ENCODE results near the gene DPPA3.
"Not testable (repeated sequence)": the region's sequence is repeated elsewhere in the genome, so short reads cannot be mapped to it uniquely, and the experiment has no call there.

Gene DPPA3

DNA sequence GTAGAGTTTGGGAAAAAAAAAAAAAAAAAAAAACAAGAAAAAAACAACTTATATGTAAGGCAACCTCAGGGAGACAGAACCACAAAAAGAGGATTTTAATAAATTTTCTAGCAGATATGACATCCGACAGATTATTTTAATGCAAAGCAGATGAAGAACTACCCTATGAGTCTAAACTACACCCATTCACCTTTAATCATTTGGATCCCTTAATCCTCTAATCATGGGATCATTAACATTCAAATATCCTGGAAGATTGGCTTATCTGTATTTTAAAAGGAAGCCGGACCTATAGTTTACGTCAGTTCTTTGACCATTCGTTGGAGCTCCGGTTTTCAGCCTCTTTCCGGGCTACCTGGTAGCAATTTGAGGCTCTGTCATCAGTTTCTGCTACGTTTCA lies at the start of gene DPPA3:
Gene DPPA3 (plus strand): TSS at position 301 of the 400 bp plus-strand sequence. CDS start 138 bp downstream, outside the sequence.
- Mint-ChIP-seq H3K9me3 (no peaks in the 10 kb centered on the region), H3K27ac (no peak within 1 kb of the TSS), H3K4me1 (ENCODE audit: low read depth) (no peaks in the 10 kb centered on the region), H3K27me3 (ENCODE audit: low read depth) (no peaks in the 10 kb centered on the region), H3K36me3 (ENCODE audit: low read depth) (no peaks in the 10 kb centered on the region), H3K4me3 (no peak within 1 kb of the TSS)

- Mint-ChIP-seq H3K9me3 (no peaks in the 10 kb centered on the region), H3K4me1 (ENCODE audit: low read depth) (no peaks in the 10 kb centered on the region), H3K36me3 (ENCODE audit: low read depth) (no peaks in the 10 kb centered on the region), H3K4me3 (no peak overlapping the region), H3K27me3 (ENCODE audit: low read depth) (no peaks in the 10 kb centered on the region), H3K27ac (no peak overlapping the region)
These were observed 49.5 kb upstream of the DPPA3 start for GRCh38 chr12:7661741-7662140.

- H3K4me3 Mint-ChIP-seq = no peak overlapping the region
- no peaks in the 10 kb centered on the region for H3K9me3 Mint-ChIP-seq
- no peak overlapping the region for H3K27ac Mint-ChIP-seq
- no peaks in the 10 kb centered on the region for H3K27me3 Mint-ChIP-seq (ENCODE audit: low read depth)
- no peaks in the 10 kb centered on the region for H3K4me1 Mint-ChIP-seq (ENCODE audit: low read depth)
- no peaks in the 10 kb centered on the region for H3K36me3 Mint-ChIP-seq (ENCODE audit: low read depth)
These were observed 44.6 kb upstream of the DPPA3 start for GRCh38 chr12:7666595-7666994.

GRCh38 chr12:7667125-7667524 lies 44.1 kb upstream of the DPPA3 start:
- H3K27ac Mint-ChIP-seq = no peak overlapping the region
- H3K36me3 Mint-ChIP-seq (ENCODE audit: low read depth) = no peaks in the 10 kb centered on the region
- no peak overlapping the region for H3K4me3 Mint-ChIP-seq
- H3K27me3 Mint-ChIP-seq (ENCODE audit: low read depth) = no peaks in the 10 kb centered on the region
- H3K4me1 Mint-ChIP-seq (ENCODE audit: low read depth) = no peaks in the 10 kb centered on the region
- no peaks in the 10 kb centered on the region for H3K9me3 Mint-ChIP-seq

DNA sequence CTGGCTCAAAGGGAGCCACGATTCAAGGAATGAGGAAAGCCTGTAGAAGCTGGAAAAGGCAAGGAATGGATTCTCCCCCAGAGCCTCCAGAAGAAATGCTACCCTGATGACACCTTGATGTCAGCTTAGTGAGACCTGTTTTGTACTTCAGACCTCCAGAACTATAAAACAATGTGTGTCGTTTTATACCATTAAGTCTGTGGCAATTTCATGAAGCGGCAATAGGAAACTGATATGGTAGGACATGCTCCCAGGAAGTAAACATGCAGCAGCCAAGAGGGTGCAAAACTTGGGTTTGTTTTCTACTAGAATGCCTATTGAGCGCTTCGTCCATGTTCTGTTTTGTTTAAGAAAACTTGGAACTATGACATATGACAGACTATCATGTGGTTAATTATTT lies 43.1 kb upstream of the DPPA3 start:
- no peak overlapping the region for H3K4me3 Mint-ChIP-seq

DNA sequence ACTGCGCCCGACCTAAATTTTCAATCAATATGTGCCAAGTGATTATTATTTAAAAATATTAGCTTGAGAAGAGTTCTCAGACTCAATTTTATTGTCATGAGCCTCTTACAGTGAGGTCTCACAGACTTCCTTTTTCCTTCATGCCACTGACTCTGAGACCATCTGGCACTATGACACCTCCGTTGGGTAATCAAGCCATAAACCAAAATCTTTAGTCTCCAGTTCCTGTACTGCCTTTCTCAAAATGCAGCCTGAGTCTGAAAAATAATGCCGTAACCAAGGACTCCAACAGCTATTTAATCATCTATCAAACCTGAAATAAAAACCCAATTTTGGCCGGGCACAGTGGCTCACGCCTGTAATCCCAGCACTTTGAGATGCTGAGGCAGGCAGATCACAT lies 35.8 kb upstream of the DPPA3 start:
- not testable (repeated sequence) for H3K36me3 Mint-ChIP-seq (ENCODE audit: low read depth); H3K4me1 Mint-ChIP-seq (ENCODE audit: low read depth); H3K4me3 Mint-ChIP-seq; H3K9me3 Mint-ChIP-seq; H3K27ac Mint-ChIP-seq; H3K27me3 Mint-ChIP-seq (ENCODE audit: low read depth)

More for the DNA sequence above, 43.1 kb upstream of the DPPA3 start:
- Mint-ChIP-seq H3K27me3 (ENCODE audit: low read depth) (no peaks in the 10 kb centered on the region), H3K4me1 (ENCODE audit: low read depth) (no peaks in the 10 kb centered on the region), H3K27ac (no peak overlapping the region), H3K36me3 (ENCODE audit: low read depth) (no peaks in the 10 kb centered on the region), H3K9me3 (no peaks in the 10 kb centered on the region)

DNA sequence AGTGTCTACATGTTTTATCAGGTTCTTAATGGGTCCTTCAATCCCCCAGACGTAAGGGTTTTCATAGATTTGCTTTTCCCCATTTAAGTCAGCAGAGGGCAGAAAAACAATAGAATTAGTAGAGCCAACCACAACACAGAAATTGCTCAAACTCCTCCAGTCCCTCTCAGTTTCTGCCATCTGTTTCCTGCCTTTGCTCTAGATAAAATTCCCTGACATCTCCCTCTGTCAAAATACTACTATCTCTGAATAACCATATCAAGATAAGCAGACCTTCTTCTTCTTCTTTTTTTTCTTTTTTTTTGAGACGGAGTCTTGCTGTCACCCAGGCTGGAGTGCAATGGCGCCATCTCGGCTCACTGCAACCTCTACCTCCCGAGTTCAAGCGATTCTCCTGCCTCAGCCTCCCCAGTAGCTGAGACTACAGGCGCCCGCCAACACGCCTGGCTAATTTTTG lies 33.8 kb upstream of the DPPA3 start:
- H3K27ac Mint-ChIP-seq; H3K27me3 Mint-ChIP-seq (ENCODE audit: low read depth); H3K9me3 Mint-ChIP-seq; H3K4me3 Mint-ChIP-seq; H3K36me3 Mint-ChIP-seq (ENCODE audit: low read depth); H3K4me1 Mint-ChIP-seq (ENCODE audit: low read depth): not testable (repeated sequence)

DNA sequence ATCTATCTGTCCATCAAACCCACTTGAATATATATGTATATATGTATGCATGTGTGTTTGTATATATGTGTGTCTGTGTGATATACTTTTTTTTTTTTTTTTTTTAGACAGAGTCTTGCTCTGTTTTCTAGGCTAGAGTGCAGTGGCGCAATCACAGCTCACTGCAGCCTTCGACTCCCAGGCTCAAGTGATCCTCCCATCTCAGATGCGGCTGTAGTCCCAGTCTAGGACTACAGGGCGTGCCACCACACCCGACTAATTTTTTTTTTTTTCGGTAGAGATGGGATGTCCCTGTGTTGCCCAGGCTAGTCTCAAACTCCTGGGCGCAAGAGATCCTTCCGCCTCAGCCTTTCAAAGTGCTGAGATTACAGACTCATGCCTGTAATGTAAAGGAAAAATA lies 32.5 kb upstream of the DPPA3 start:
- H3K4me1 Mint-ChIP-seq (ENCODE audit: low read depth) = peaks cover 4% of the 10 kb centered on the region
- no peak overlapping the region for H3K4me3 Mint-ChIP-seq
- H3K27ac Mint-ChIP-seq = no peak overlapping the region

DNA sequence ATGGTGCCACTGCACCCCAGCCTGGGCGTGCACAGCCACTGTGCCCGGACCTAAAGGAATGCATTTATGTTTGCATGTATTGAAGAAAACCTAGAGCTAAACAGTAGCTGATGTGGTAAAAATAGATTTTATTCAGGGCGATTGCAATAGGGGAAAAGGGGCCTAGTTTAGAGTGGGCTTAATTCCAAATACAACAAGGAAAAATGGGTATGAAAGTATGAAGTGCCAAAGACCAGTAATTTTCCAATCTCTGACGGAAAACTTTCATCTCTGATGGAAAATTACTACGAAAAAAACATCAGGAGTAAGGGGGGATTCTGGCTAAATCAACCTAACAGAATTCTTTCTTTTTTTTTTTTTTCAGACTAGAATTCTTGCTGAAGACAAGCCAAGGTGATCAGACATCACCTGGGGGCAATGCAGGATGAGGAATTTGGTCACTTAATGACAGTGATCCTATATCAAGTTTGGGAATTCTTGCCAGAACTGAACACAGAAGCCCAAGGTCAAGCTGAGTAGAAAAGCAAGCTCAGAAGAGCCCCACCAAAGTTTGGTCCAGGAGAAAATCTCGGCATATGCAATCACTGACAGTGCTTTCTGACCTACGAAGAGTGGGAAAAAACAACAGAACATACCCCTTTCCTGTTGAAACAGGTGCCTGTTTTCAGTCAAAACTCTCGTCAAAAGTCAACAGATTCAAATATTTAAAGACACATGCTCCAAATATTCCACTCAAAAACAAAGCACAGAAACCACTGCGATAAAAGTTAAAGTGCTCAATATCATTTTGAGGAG lies 31.8 kb upstream of the DPPA3 start:
- H3K9me3 Mint-ChIP-seq = no peaks in the 10 kb centered on the region

More for the DNA sequence above, 32.5 kb upstream of the DPPA3 start:
- peaks cover 3% of the 10 kb centered on the region for H3K27me3 Mint-ChIP-seq (ENCODE audit: low read depth)
- no peaks in the 10 kb centered on the region for H3K9me3 Mint-ChIP-seq
- H3K36me3 Mint-ChIP-seq (ENCODE audit: low read depth) = no peaks in the 10 kb centered on the region

GRCh38 chr12:7681535-7681934 lies 29.7 kb upstream of the DPPA3 start:
- Mint-ChIP-seq H3K4me1 (ENCODE audit: low read depth) (peaks cover 4% of the 10 kb centered on the region), H3K36me3 (ENCODE audit: low read depth) (no peaks in the 10 kb centered on the region), H3K9me3 (no peaks in the 10 kb centered on the region), H3K4me3 (no peak overlapping the region), H3K27me3 (ENCODE audit: low read depth) (no peaks in the 10 kb centered on the region), H3K27ac (no peak overlapping the region)

More for the DNA sequence above, 31.8 kb upstream of the DPPA3 start:
- peaks cover 4% of the 10 kb centered on the region for H3K4me1 Mint-ChIP-seq (ENCODE audit: low read depth)
- H3K4me3 Mint-ChIP-seq = no peak overlapping the region
- no peaks in the 10 kb centered on the region for H3K36me3 Mint-ChIP-seq (ENCODE audit: low read depth)
- H3K27ac Mint-ChIP-seq = no peak overlapping the region
- H3K27me3 Mint-ChIP-seq (ENCODE audit: low read depth) = peaks cover 3% of the 10 kb centered on the region

DNA sequence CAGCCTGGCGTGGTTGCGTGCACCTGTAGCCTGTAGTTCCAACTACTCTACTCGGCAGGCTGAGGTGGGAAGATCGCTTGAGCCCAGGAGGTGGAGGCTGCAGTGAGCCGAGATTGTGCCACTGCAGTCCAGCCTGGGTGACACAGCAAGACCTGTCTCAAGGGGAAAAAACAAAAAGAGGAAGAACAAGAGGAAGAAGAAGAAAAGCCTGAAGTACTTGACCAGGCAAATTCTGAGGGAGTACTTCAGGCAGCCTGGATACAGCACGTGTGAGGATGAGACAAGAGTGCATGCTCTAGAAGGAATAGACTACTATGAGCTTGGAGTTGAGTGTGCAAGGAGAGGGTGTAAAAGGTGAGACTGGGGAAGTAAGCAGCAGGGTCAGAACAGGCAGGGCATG lies 17.4 kb upstream of the DPPA3 start:
- Mint-ChIP-seq H3K9me3 (no peaks in the 10 kb centered on the region), H3K4me3 (no peak overlapping the region), H3K36me3 (ENCODE audit: low read depth) (no peaks in the 10 kb centered on the region), H3K27me3 (ENCODE audit: low read depth) (peaks cover 16% of the 10 kb centered on the region), H3K4me1 (ENCODE audit: low read depth) (peaks cover 2% of the 10 kb centered on the region), H3K27ac (no peak overlapping the region)

- Mint-ChIP-seq H3K27ac (no peak overlapping the region), H3K4me3 (no peak overlapping the region), H3K36me3 (ENCODE audit: low read depth) (no peaks in the 10 kb centered on the region), H3K4me1 (ENCODE audit: low read depth) (peaks cover 2% of the 10 kb centered on the region), H3K27me3 (ENCODE audit: low read depth) (peaks cover 16% of the 10 kb centered on the region), H3K9me3 (no peaks in the 10 kb centered on the region)
These were observed 16.5 kb upstream of the DPPA3 start for GRCh38 chr12:7694556-7695236.

GRCh38 chr12:7695237-7695560 lies 16.0 kb upstream of the DPPA3 start:
- peaks cover 16% of the 10 kb centered on the region for H3K27me3 Mint-ChIP-seq (ENCODE audit: low read depth)

GRCh38 chr12:7695566-7696197 lies 15.6 kb upstream of the DPPA3 start, which contains the start of gene GDF3:
Gene GDF3 (minus strand): TSS chr12:7695775. CDS start chr12:7695728, 47 bp downstream.
- Mint-ChIP-seq H3K27me3 (ENCODE audit: low read depth) (peaks cover 16% of the 10 kb centered on the region), H3K4me1 (ENCODE audit: low read depth) (peaks cover 2% of the 10 kb centered on the region), H3K9me3 (no peaks in the 10 kb centered on the region), H3K4me3 (no peak within 1 kb of the TSS), H3K36me3 (ENCODE audit: low read depth) (no peaks in the 10 kb centered on the region), H3K27ac (no peak within 1 kb of the TSS)

More at GRCh38 chr12:7695237-7695560, 16.0 kb upstream of the DPPA3 start:
- Mint-ChIP-seq H3K4me1 (ENCODE audit: low read depth) (peaks cover 2% of the 10 kb centered on the region), H3K4me3 (no peak overlapping the region), H3K9me3 (no peaks in the 10 kb centered on the region), H3K27ac (no peak overlapping the region), H3K36me3 (ENCODE audit: low read depth) (no peaks in the 10 kb centered on the region)

GRCh38 chr12:7705846-7706245 lies 5.4 kb upstream of the DPPA3 start:
- Mint-ChIP-seq H3K4me1 (ENCODE audit: low read depth) (no peaks in the 10 kb centered on the region), H3K4me3 (no peak overlapping the region), H3K27ac (no peak overlapping the region), H3K9me3 (no peaks in the 10 kb centered on the region), H3K27me3 (ENCODE audit: low read depth) (no peaks in the 10 kb centered on the region), H3K36me3 (ENCODE audit: low read depth) (no peaks in the 10 kb centered on the region)

Measured in T-helper 1 cell treated with Interleukin-12 subunit alpha and Interleukin-12 subunit beta and Interleukin-4 antibody, amounts not matched to agents 30 μg/mL and 1 μg/mL, for 36 hours (primary cell).